ENCODE data around the gene GAB2.

The GAB2 gene

GRCh38 chr11:78346799-78347198 is 70.8 kb downstream of the GAB2 start:
- Histone ChIP-seq H3K4me3 (ENCODE audit: low read length) (no peak overlapping the region), H3K4me1 (ENCODE audit: control insufficient read depth, insufficient read depth, low read length) (peaks cover 37% of the 10 kb centered on the region)

GRCh38 chr11:78345450-78345849 is 72.2 kb downstream of the GAB2 start:
- H3K4me2 ChIP-seq (ENCODE audit: low read length): no peak overlapping the region
- no peaks in the 10 kb centered on the region for H3K36me3 ChIP-seq (ENCODE audit: insufficient read depth, low read length)
- peaks cover 29% of the 10 kb centered on the region for H3K4me1 ChIP-seq (ENCODE audit: control insufficient read depth, insufficient read depth, low read length)
- H3K9ac ChIP-seq (ENCODE audit: low read depth, low read length): no peak overlapping the region
- H3K9me3 ChIP-seq (replicated peaks; ENCODE audit: low read length): no peaks in the 10 kb centered on the region
- no peaks in the 10 kb centered on the region for H3K27me3 ChIP-seq (ENCODE audit: control insufficient read depth, insufficient read depth, low read length)
- no peak overlapping the region for H3K4me3 ChIP-seq (ENCODE audit: low read length)

More at GRCh38 chr11:78346799-78347198, 70.8 kb downstream of the GAB2 start:
- H3K9ac ChIP-seq (ENCODE audit: low read depth, low read length): no peak overlapping the region
- H3K9me3 ChIP-seq (replicated peaks; ENCODE audit: low read length): no peaks in the 10 kb centered on the region
- H3K4me2 ChIP-seq (ENCODE audit: low read length): no peak overlapping the region
- no peaks in the 10 kb centered on the region for H3K36me3 ChIP-seq (ENCODE audit: insufficient read depth, low read length)
- H3K27me3 ChIP-seq (ENCODE audit: control insufficient read depth, insufficient read depth, low read length): no peaks in the 10 kb centered on the region

GRCh38 chr11:78344676-78345075 is 72.9 kb downstream of the GAB2 start:
- no peak overlapping the region for H3K4me3 ChIP-seq (ENCODE audit: low read length)
- H3K9me3 ChIP-seq (replicated peaks; ENCODE audit: low read length): no peaks in the 10 kb centered on the region
- H3K9ac ChIP-seq (ENCODE audit: low read depth, low read length): no peak overlapping the region
- H3K27me3 ChIP-seq (ENCODE audit: control insufficient read depth, insufficient read depth, low read length): no peaks in the 10 kb centered on the region
- H3K4me1 ChIP-seq (ENCODE audit: control insufficient read depth, insufficient read depth, low read length): peaks cover 24% of the 10 kb centered on the region
- H3K4me2 ChIP-seq (ENCODE audit: low read length): no peak overlapping the region
- no peaks in the 10 kb centered on the region for H3K36me3 ChIP-seq (ENCODE audit: insufficient read depth, low read length)

GRCh38 chr11:78344094-78344493 is 73.5 kb downstream of the GAB2 start:
- Histone ChIP-seq H3K9me3 (replicated peaks; ENCODE audit: low read length) (no peaks in the 10 kb centered on the region), H3K4me3 (ENCODE audit: low read length) (no peak overlapping the region), H3K27me3 (ENCODE audit: control insufficient read depth, insufficient read depth, low read length) (no peaks in the 10 kb centered on the region), H3K36me3 (ENCODE audit: insufficient read depth, low read length) (no peaks in the 10 kb centered on the region), H3K4me1 (ENCODE audit: control insufficient read depth, insufficient read depth, low read length) (peaks cover 20% of the 10 kb centered on the region), H3K4me2 (ENCODE audit: low read length) (no peak overlapping the region), H3K9ac (ENCODE audit: low read depth, low read length) (no peak overlapping the region)

GRCh38 chr11:78343303-78343702 is 74.3 kb downstream of the GAB2 start:
- Histone ChIP-seq H3K4me2 (ENCODE audit: low read length) (no peak overlapping the region), H3K4me1 (ENCODE audit: control insufficient read depth, insufficient read depth, low read length) (peaks cover 17% of the 10 kb centered on the region)

GRCh38 chr11:78341841-78342240 is 75.8 kb downstream of the GAB2 start:
- H3K4me1 ChIP-seq (ENCODE audit: control insufficient read depth, insufficient read depth, low read length): peaks cover 13% of the 10 kb centered on the region
- H3K9ac ChIP-seq (ENCODE audit: low read depth, low read length): no peak overlapping the region
- no peak overlapping the region for H3K4me2 ChIP-seq (ENCODE audit: low read length)
- no peaks in the 10 kb centered on the region for H3K27me3 ChIP-seq (ENCODE audit: control insufficient read depth, insufficient read depth, low read length)
- H3K4me3 ChIP-seq (ENCODE audit: low read length): no peak overlapping the region
- H3K9me3 ChIP-seq (replicated peaks; ENCODE audit: low read length): no peaks in the 10 kb centered on the region
- H3K36me3 ChIP-seq (ENCODE audit: insufficient read depth, low read length): no peaks in the 10 kb centered on the region

More at GRCh38 chr11:78343303-78343702, 74.3 kb downstream of the GAB2 start:
- no peaks in the 10 kb centered on the region for H3K9me3 ChIP-seq (replicated peaks; ENCODE audit: low read length)
- H3K27me3 ChIP-seq (ENCODE audit: control insufficient read depth, insufficient read depth, low read length): no peaks in the 10 kb centered on the region
- H3K4me3 ChIP-seq (ENCODE audit: low read length): no peak overlapping the region
- no peak overlapping the region for H3K9ac ChIP-seq (ENCODE audit: low read depth, low read length)
- H3K36me3 ChIP-seq (ENCODE audit: insufficient read depth, low read length): no peaks in the 10 kb centered on the region

- H3K36me3 ChIP-seq (ENCODE audit: insufficient read depth, low read length): no peaks in the 10 kb centered on the region
- H3K27me3 ChIP-seq (ENCODE audit: control insufficient read depth, insufficient read depth, low read length): no peaks in the 10 kb centered on the region
- H3K9ac ChIP-seq (ENCODE audit: low read depth, low read length): no peak overlapping the region
- H3K9me3 ChIP-seq (replicated peaks; ENCODE audit: low read length): no peaks in the 10 kb centered on the region
- no peak overlapping the region for H3K4me3 ChIP-seq (ENCODE audit: low read length)
- peaks cover 10% of the 10 kb centered on the region for H3K4me1 ChIP-seq (ENCODE audit: control insufficient read depth, insufficient read depth, low read length)
- no peak overlapping the region for H3K4me2 ChIP-seq (ENCODE audit: low read length)
These were observed 77.1 kb downstream of the GAB2 start for GRCh38 chr11:78340530-78340929.

GRCh38 chr11:78339945-78340344 is 77.7 kb downstream of the GAB2 start:
- no peak overlapping the region for H3K9ac ChIP-seq (ENCODE audit: low read depth, low read length)
- no peaks in the 10 kb centered on the region for H3K9me3 ChIP-seq (replicated peaks; ENCODE audit: low read length)
- H3K27me3 ChIP-seq (ENCODE audit: control insufficient read depth, insufficient read depth, low read length): no peaks in the 10 kb centered on the region
- H3K36me3 ChIP-seq (ENCODE audit: insufficient read depth, low read length): no peaks in the 10 kb centered on the region
- peaks cover 10% of the 10 kb centered on the region for H3K4me1 ChIP-seq (ENCODE audit: control insufficient read depth, insufficient read depth, low read length)
- H3K4me3 ChIP-seq (ENCODE audit: low read length): no peak overlapping the region
- no peak overlapping the region for H3K4me2 ChIP-seq (ENCODE audit: low read length)

GRCh38 chr11:78339483-78339882 is 78.1 kb downstream of the GAB2 start:
- Histone ChIP-seq H3K9me3 (replicated peaks; ENCODE audit: low read length) (no peaks in the 10 kb centered on the region), H3K9ac (ENCODE audit: low read depth, low read length) (no peak overlapping the region), H3K27me3 (ENCODE audit: control insufficient read depth, insufficient read depth, low read length) (no peaks in the 10 kb centered on the region), H3K36me3 (ENCODE audit: insufficient read depth, low read length) (no peaks in the 10 kb centered on the region), H3K4me2 (ENCODE audit: low read length) (no peak overlapping the region), H3K4me1 (ENCODE audit: control insufficient read depth, insufficient read depth, low read length) (peaks cover 10% of the 10 kb centered on the region), H3K4me3 (ENCODE audit: low read length) (no peak overlapping the region)

- Histone ChIP-seq H3K36me3 (ENCODE audit: insufficient read depth, low read length) (no peaks in the 10 kb centered on the region), H3K9me3 (replicated peaks; ENCODE audit: low read length) (no peaks in the 10 kb centered on the region), H3K4me3 (ENCODE audit: low read length) (no peak overlapping the region), H3K4me1 (ENCODE audit: control insufficient read depth, insufficient read depth, low read length) (peaks cover 5% of the 10 kb centered on the region), H3K27me3 (ENCODE audit: control insufficient read depth, insufficient read depth, low read length) (no peaks in the 10 kb centered on the region), H3K4me2 (ENCODE audit: low read length) (no peak overlapping the region), H3K9ac (ENCODE audit: low read depth, low read length) (no peak overlapping the region)
These were observed 78.9 kb downstream of the GAB2 start for GRCh38 chr11:78338702-78339101.

- Histone ChIP-seq H3K4me3 (ENCODE audit: low read length) (no peak overlapping the region), H3K36me3 (ENCODE audit: insufficient read depth, low read length) (no peaks in the 10 kb centered on the region), H3K4me2 (ENCODE audit: low read length) (no peak overlapping the region), H3K27me3 (ENCODE audit: control insufficient read depth, insufficient read depth, low read length) (no peaks in the 10 kb centered on the region), H3K9me3 (replicated peaks; ENCODE audit: low read length) (no peaks in the 10 kb centered on the region), H3K9ac (ENCODE audit: low read depth, low read length) (no peak overlapping the region), H3K4me1 (ENCODE audit: control insufficient read depth, insufficient read depth, low read length) (peaks cover 4% of the 10 kb centered on the region)
These were observed 79.5 kb downstream of the GAB2 start for GRCh38 chr11:78338138-78338537.

GRCh38 chr11:78337554-78337924 is 80.1 kb downstream of the GAB2 start:
- no peak overlapping the region for H3K4me2 ChIP-seq (ENCODE audit: low read length)
- no peak overlapping the region for H3K4me3 ChIP-seq (ENCODE audit: low read length)
- peaks cover 4% of the 10 kb centered on the region for H3K4me1 ChIP-seq (ENCODE audit: control insufficient read depth, insufficient read depth, low read length)
- no peak overlapping the region for H3K9ac ChIP-seq (ENCODE audit: low read depth, low read length)
- H3K27me3 ChIP-seq (ENCODE audit: control insufficient read depth, insufficient read depth, low read length): no peaks in the 10 kb centered on the region
- H3K36me3 ChIP-seq (ENCODE audit: insufficient read depth, low read length): no peaks in the 10 kb centered on the region
- H3K9me3 ChIP-seq (replicated peaks; ENCODE audit: low read length): no peaks in the 10 kb centered on the region
